ENCODE results near the gene KIRREL3.

DNA sequence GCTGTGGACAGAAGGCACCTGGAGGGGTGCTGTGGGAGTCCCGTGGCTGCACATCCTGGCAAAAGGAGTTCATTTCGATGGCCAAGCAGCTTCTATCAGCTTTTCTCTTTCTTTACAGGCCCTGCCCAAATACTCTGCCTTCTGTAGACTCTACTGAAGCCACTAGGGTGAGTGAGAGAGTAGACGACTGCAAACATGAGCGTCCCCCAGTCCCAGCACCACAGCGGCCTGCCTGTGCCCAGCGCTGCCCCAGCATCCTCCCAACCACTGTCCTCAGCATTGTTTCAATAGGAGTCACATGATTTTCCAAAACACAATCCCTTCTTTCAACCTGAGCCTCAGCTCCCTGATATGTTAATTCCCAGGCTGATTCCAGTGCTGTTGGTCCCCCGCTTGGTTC, 110.0 kb downstream of the KIRREL3 start:
- TF ChIP-seq, protein P1, sequence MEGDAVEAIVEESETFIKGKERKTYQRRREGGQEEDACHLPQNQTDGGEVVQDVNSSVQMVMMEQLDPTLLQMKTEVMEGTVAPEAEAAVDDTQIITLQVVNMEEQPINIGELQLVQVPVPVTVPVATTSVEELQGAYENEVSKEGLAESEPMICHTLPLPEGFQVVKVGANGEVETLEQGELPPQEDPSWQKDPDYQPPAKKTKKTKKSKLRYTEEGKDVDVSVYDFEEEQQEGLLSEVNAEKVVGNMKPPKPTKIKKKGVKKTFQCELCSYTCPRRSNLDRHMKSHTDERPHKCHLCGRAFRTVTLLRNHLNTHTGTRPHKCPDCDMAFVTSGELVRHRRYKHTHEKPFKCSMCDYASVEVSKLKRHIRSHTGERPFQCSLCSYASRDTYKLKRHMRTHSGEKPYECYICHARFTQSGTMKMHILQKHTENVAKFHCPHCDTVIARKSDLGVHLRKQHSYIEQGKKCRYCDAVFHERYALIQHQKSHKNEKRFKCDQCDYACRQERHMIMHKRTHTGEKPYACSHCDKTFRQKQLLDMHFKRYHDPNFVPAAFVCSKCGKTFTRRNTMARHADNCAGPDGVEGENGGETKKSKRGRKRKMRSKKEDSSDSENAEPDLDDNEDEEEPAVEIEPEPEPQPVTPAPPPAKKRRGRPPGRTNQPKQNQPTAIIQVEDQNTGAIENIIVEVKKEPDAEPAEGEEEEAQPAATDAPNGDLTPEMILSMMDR (IDR thresholded peaks at IDR 0.05; ENCODE audit: insufficient read depth, low read length, poor library complexity, severe bottlenecking): no peak
- TF ChIP-seq EZH2phosphoT487 (conservative IDR thresholded peaks at IDR 0.05; ENCODE audit: low read length): no peak

Data from SU-DHL-6 (cell line).